Neuronal stem cell (in vitro differentiated cells): ENCODE data around the gene PYCARD.

ENCODE experiments used
- DNase-seq: peaks from one replicate; pipeline ENCODE4 v3.0.0-alpha.2; 2013; ENCODE audit warnings: low spot score
- H2AFZ ChIP-seq: one replicate; pipeline ENCODE4 v1.6.1; 2013; ENCODE audit warnings: mild to moderate bottlenecking, low read length, inconsistent platforms
- H2AK5ac ChIP-seq: 2 replicates; pipeline ENCODE4 v1.6.1; 2013; ENCODE audit warnings: low read depth, mild to moderate bottlenecking, inconsistent platforms, low read length, moderate library complexity, mixed read lengths
- H2BK120ac ChIP-seq: 2 replicates; pipeline ENCODE4 v1.6.1; 2013; ENCODE audit warnings: low read depth, mild to moderate bottlenecking, inconsistent platforms, low read length, moderate library complexity, mixed read lengths
- H2BK12ac ChIP-seq: one replicate; pipeline ENCODE4 v1.6.1; 2013; ENCODE audit warnings: low read length, inconsistent platforms
- H2BK15ac ChIP-seq: 2 replicates; pipeline ENCODE4 v1.6.1; 2013; ENCODE audit warnings: mild to moderate bottlenecking, low read length, inconsistent platforms, mixed read lengths
- H2BK5ac ChIP-seq: one replicate; pipeline ENCODE4 v1.6.1; 2013; ENCODE audit warnings: inconsistent platforms, mild to moderate bottlenecking, low read length, moderate library complexity
- H3K14ac ChIP-seq: one replicate; pipeline ENCODE4 v1.6.1; 2013; ENCODE audit warnings: low read length, inconsistent platforms
- H3K18ac ChIP-seq: 2 replicates; pipeline ENCODE4 v1.6.1; 2013; ENCODE audit warnings: low read length, inconsistent platforms
- H3K23ac ChIP-seq: 2 replicates; pipeline ENCODE4 v1.6.1; 2013; ENCODE audit warnings: low read depth, mild to moderate bottlenecking, mixed read lengths, low read length, inconsistent platforms; ENCODE audit not compliant: poor library complexity
- H3K27ac ChIP-seq: replicated peaks from 3 replicates; pipeline ENCODE4 v1.5.1; 2013; ENCODE audit warnings: low read length, inconsistent platforms
- H3K27me3 ChIP-seq, 3 experiments: 2 replicates each; pipeline ENCODE4 v1.6.1; 2013; ENCODE audit warnings: low read length in 3 of 3, mild to moderate bottlenecking in 2 of 3, inconsistent platforms in 1 of 3, low read depth in 1 of 3, mixed read lengths in 1 of 3, moderate library complexity in 1 of 3; ENCODE audit not compliant: control insufficient read depth in 3 of 3, insufficient read depth in 3 of 3
- H3K36me3 ChIP-seq, 2 donors: replicated peaks in 1 of 2; 2 replicates each; pipeline ENCODE4 v1.6.1; 2013; ENCODE audit warnings: low read length in 2 of 2; ENCODE audit not compliant: control insufficient read depth in 2 of 2, insufficient read depth in 2 of 2
- H3K4ac ChIP-seq: 2 replicates; pipeline ENCODE4 v1.6.1; 2013; ENCODE audit warnings: inconsistent platforms, mild to moderate bottlenecking, low read length, moderate library complexity
- H3K4me1 ChIP-seq, 2 donors: 1 replicate in 1 of 2; 2 replicates in 1 of 2; pipeline ENCODE4 v1.6.1; 2013; ENCODE audit warnings: low read length in 2 of 2, low read depth in 1 of 2; ENCODE audit not compliant: control insufficient read depth in 2 of 2, insufficient read depth in 1 of 2
- H3K4me2 ChIP-seq: one replicate; pipeline ENCODE4 v1.6.1; 2013; ENCODE audit warnings: mild to moderate bottlenecking, low read length, inconsistent platforms; ENCODE audit not compliant: insufficient read depth, poor library complexity, severe bottlenecking
- H3K4me3 ChIP-seq, 2 donors: 2 replicates each; pipeline ENCODE4 v1.5.1; 2013; ENCODE audit warnings: low read length in 2 of 2, mild to moderate bottlenecking in 2 of 2, inconsistent platforms in 1 of 2, moderate library complexity in 1 of 2
- H3K79me1 ChIP-seq: one replicate; pipeline ENCODE4 v1.6.1; 2013; ENCODE audit warnings: low read depth, mild to moderate bottlenecking, inconsistent platforms, low read length, moderate library complexity
- H3K9ac ChIP-seq: one replicate; pipeline ENCODE4 v1.6.1; 2013; ENCODE audit warnings: mild to moderate bottlenecking, low read depth, low read length, inconsistent platforms; ENCODE audit not compliant: poor library complexity
- H3K9me3 ChIP-seq, 2 donors: replicated peaks in 1 of 2; 2 replicates each; pipeline versions ENCODE3 to v1.6.1; 2013; ENCODE audit warnings: low read length in 2 of 2, mild to moderate bottlenecking in 2 of 2, inconsistent platforms in 1 of 2, low read depth in 1 of 2, mixed read lengths in 1 of 2, moderate library complexity in 1 of 2; ENCODE audit not compliant: control insufficient read depth in 2 of 2, insufficient read depth in 1 of 2
- H4K8ac ChIP-seq: one replicate; pipeline ENCODE4 v1.6.1; 2013; ENCODE audit warnings: low read depth, mild to moderate bottlenecking, inconsistent platforms, low read length, moderate library complexity
- H4K91ac ChIP-seq: one replicate; pipeline ENCODE4 v1.6.1; 2013; ENCODE audit warnings: low read length, low read depth, mild to moderate bottlenecking, inconsistent platforms; ENCODE audit not compliant: poor library complexity
- WGBS, 2 donors: extraction: QIAGEN DNeasy Blood & Tissue Kit; methylation state at CpG; one replicate each; pipeline ENCODE4 v1.1.7; 2013; ENCODE audit warnings: missing lambda C conversion rate in 2 of 2, mixed read lengths in 1 of 2; ENCODE audit not compliant: insufficient read length in 2 of 2, insufficient replicate concordance in 1 of 2; ENCODE audit errors: extremely low coverage in 2 of 2; 5-methylcytosine and 5-hydroxymethylcytosine counted together

Gene PYCARD

DNA sequence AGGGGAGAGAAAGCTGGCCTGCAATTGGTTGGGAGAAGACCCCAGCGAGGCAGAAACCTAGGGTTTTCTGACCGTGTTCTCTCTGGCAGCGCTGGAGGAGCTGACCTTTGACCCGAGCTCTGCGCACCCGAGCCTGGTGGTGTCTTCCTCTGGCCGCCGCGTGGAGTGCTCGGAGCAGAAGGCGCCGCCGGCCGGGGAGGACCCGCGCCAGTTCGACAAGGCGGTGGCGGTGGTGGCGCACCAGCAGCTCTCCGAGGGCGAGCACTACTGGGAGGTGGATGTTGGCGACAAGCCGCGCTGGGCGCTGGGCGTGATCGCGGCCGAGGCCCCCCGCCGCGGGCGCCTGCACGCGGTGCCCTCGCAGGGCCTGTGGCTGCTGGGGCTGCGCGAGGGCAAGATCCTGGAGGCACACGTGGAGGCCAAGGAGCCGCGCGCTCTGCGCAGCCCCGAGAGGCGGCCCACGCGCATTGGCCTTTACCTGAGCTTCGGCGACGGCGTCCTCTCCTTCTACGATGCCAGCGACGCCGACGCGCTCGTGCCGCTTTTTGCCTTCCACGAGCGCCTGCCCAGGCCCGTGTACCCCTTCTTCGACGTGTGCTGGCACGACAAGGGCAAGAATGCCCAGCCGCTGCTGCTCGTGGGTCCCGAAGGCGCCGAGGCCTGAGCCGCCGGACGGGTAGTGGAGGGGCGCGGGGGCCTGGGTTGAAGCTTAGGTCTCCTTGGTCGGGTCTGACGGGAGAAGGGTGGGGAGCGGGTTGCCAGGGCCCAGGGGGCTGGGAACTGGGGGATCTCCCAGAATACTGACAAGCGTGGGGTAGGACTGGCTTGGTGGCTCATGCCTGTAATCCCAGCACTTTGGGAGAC is 21.8 kb upstream of the PYCARD start:
- Histone ChIP-seq H3K4me3 (no peak overlapping the region), H3K9ac (no peak overlapping the region), H3K23ac (no peak overlapping the region), H2AK5ac (peak overlapping the region; percentile 52), H3K27me3 (peaks cover 0 to 19% (median 3%) of the 10 kb centered on the region in 3 experiments), H3K18ac (peak overlapping the region; percentile 28), H3K79me1 (no peaks in the 10 kb centered on the region), H2BK120ac (no peak overlapping the region), H2BK5ac (no peak overlapping the region), H3K4me2 (no peak overlapping the region), H3K4ac (no peak overlapping the region), H2BK12ac (peak overlapping the region; percentile 31), H3K36me3 (no peaks in the 10 kb centered on the region), H3K14ac (no peak overlapping the region), H4K8ac (no peak overlapping the region), H4K91ac (no peak overlapping the region), H2BK15ac (no peak overlapping the region), H3K9me3 (no peaks in the 10 kb centered on the region), H3K4me1 (no peaks in the 10 kb centered on the region), H2AFZ (no peak overlapping the region), H3K27ac (no peak overlapping the region)
- no peak for DNase-seq
- no CpG with 5 or more reads among the region's 80 CpGs for WGBS, 2 donors

DNA sequence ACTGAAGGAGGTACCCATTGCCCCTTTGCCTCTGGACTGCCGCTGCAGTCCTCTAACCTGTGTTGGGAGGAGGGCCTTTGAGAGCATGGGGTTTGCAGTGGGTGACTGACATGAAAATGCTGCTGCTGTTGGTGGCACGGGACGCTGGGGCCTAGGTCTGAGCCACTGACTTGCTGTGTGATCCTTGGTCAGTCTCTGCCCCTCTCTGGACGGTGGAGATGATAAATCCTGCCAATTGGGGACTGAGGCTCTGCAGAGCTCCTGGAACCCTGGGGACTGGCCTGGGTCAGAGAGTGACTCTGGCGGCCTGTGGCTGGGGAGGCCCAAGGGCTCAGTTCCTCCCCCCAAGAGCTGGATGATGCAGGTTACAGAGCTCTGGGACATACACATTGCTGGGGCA is 20.5 kb upstream of the PYCARD start:
- Histone ChIP-seq H3K23ac (peak overlapping the region; percentile 27), H4K8ac (no peak overlapping the region), H3K36me3 (no peaks in the 10 kb centered on the region), H3K79me1 (no peaks in the 10 kb centered on the region), H3K27me3 (peaks cover 0 to 29% (median 6%) of the 10 kb centered on the region in 3 experiments), H3K18ac (no peak overlapping the region), H3K4me1 (no peaks in the 10 kb centered on the region), H3K27ac (no peak overlapping the region), H2AK5ac (no peak overlapping the region), H3K14ac (no peak overlapping the region), H3K9me3 (no peaks in the 10 kb centered on the region), H2BK120ac (no peak overlapping the region), H3K9ac (peak overlapping the region; percentile 12), H4K91ac (no peak overlapping the region), H3K4ac (no peak overlapping the region), H2BK12ac (no peak overlapping the region), H2AFZ (no peak overlapping the region), H3K4me3 (no peak overlapping the region), H2BK5ac (no peak overlapping the region), H3K4me2 (no peak overlapping the region), H2BK15ac (no peak overlapping the region)
- WGBS, 2 donors, result no CpG with 5 or more reads among the region's 5 CpGs
- DNase-seq, result no peak

DNA sequence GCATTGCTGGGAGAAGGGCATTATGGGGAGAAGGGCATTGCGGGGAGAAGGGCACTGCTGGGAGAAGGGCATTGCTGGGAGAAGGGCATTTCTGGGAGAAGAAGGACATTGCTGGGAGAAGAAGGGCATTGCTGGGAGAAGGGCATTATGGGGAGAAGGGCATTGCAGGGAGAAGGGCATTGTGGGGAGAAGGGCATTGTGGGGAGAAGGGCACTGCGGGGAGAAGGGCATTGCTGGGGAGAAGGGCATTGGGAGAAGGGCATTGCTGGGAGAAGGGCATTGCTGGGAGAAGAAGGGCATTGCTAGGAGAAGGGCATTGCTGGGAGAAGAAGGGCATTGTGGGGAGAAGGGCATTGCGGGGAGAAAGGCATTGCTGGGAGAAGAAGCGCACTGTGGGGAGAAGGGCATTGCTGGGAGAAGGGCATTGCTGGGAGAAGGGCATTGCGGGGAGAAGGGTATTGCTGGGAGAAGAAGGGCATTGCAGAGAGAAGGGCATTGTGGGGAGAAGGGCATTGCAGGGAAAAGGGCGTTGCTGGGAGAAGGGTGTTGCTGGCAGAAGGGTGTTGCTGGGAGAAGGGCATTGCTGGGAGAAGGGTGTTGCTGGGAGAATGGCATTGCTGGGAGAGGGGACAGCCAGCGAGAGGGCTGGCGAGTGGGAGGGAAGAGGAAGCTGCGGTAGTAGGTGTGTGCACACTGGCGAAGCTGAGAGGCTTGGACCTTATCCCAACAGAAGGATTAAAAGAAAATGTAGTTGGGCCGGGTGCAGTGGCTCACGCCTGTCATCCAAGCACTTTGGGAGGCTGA is 19.0 kb upstream of the PYCARD start:
- Histone ChIP-seq H3K27ac (no peak overlapping the region), H2AK5ac (no peak overlapping the region), H2BK5ac (no peak overlapping the region), H4K91ac (no peak overlapping the region), H3K14ac (no peak overlapping the region), H3K4me1 (peaks cover 0 to 5% of the 10 kb centered on the region in 2 donors), H3K27me3 (peaks cover 7 to 44% (median 21%) of the 10 kb centered on the region in 3 experiments), H2BK120ac (no peak overlapping the region), H2BK15ac (no peak overlapping the region), H3K4me3 (no peak overlapping the region), H3K23ac (no peak overlapping the region), H4K8ac (no peak overlapping the region), H3K4me2 (no peak overlapping the region), H3K9me3 (peaks cover 0 to 3% of the 10 kb centered on the region in 2 donors), H2BK12ac (no peak overlapping the region), H3K18ac (no peak overlapping the region), H3K36me3 (no peaks in the 10 kb centered on the region), H3K9ac (no peak overlapping the region), H2AFZ (no peak overlapping the region), H3K79me1 (no peaks in the 10 kb centered on the region), H3K4ac (no peak overlapping the region)
- DNase-seq, result no peak
- WGBS, 2 donors, result no CpG with 5 or more reads among the region's 12 CpGs
